Psoas muscle (tissue), 8 donors: Measurements from ENCODE around the gene AK6. TPM values are rescaled to one million over a fixed set of nuclear protein-coding genes. Genes with fewer than 3 reads are reported as not detected.

Experiments
- ATAC-seq, 4 donors: fragments of 200-7000 bp; cut with Tn5 transposase; one replicate each; pipeline ENCODE4 v1.9.1; 2020; ENCODE audit warnings: moderate library complexity in 3 of 4, mild to moderate bottlenecking in 2 of 4
- DNase-seq, 2 donors: peaks; one replicate each; pipeline ENCODE4 v3.0.0-alpha.2; 2020
- H3K27ac ChIP-seq: fragments of 200-600 bp; one replicate; pipeline ENCODE4 v1.8.0; 2022
- H3K27me3 ChIP-seq, 3 donors: fragments of 200-600 bp in 1 of 3; one replicate each; pipeline versions ENCODE4 v1.6.1 to v1.8.0; 2013 to 2022; ENCODE audit warnings: low read length in 2 of 3, mild to moderate bottlenecking in 2 of 3, moderate library complexity in 1 of 3; ENCODE audit not compliant: insufficient read depth in 3 of 3
- H3K36me3 ChIP-seq, 2 donors: fragments of 200-600 bp in 1 of 2; one replicate each; pipeline versions ENCODE4 v1.6.1 to v1.8.0; 2013 to 2022; ENCODE audit warnings: low read depth in 1 of 2, mild to moderate bottlenecking in 1 of 2, moderate library complexity in 1 of 2; ENCODE audit not compliant: insufficient read depth in 1 of 2
- H3K4me1 ChIP-seq: fragments of 200-600 bp; one replicate; pipeline ENCODE4 v1.8.0; 2022
- H3K4me3 ChIP-seq: fragments of 200-600 bp; one replicate; pipeline ENCODE4 v1.8.0; 2022; ENCODE audit warnings: mild to moderate bottlenecking
- H3K9me3 ChIP-seq: fragments of 200-600 bp; one replicate; pipeline ENCODE4 v1.8.0; 2022
- WGBS, 3 donors: extraction: QIAGEN DNeasy Blood & Tissue Kit; methylation state at CpG; one replicate each; pipeline versions ENCODE4 v1.1.6 to v1.1.7; 2013; 5-methylcytosine and 5-hydroxymethylcytosine counted together
- intact Hi-C, 2 donors: fragments of 100-400 bp; cut with DNase I; formaldehyde crosslinking; loops; one replicate each; pipeline versions ENCODE4 v1.11.0 to v1.14.2; 2022
- polyA plus RNA-seq, 3 donors: library from polyadenylated mRNA; stranded (reverse); fragments of 200-250 nt; gene quantifications; one replicate each; pipeline ENCODE4 v1.2.3, GENCODE V29; 2013
- total RNA-seq, 4 donors: library from RNA; stranded (reverse); fragmentation: NEBNext Ultra II Directional in 2 of 4; extraction: Animal tissue kit (Norgen Biotek cat#: 25700) in 2 of 4; gene quantifications; one replicate each; pipeline versions ENCODE4 v1.2.1 to v1.2.4, GENCODE V29; 2021 to 2023
- TF ChIP-seq, protein P1 (sequence below): fragments of 200-600 bp; IDR thresholded peaks from one replicate; pipeline ENCODE4 v1.8.0; 2022; ENCODE audit warnings: antibody characterized with exemption
- donor health status: healthy with polysubstance abuse.
- donor health status: DM: no; HTN: no; CAD: no; lungs with moderate emphysema.
- donor health status: Bipolar disorder and iron deficiency.
- donor health status: healthy.
- donor health status: DM: yes; HTN: yes; CAD: no.
- donor health status: DM: no; HTN: no; CAD: no.
- donor health status: DM: no; HTN: no; CAD: no.
- donor health status: DM: yes; HTN: yes; CAD: no.

AK6 gene
- total and polyA plus RNA-seq, 7 donors: 23.5 to 116 (median 59.9) TPM

DNA sequence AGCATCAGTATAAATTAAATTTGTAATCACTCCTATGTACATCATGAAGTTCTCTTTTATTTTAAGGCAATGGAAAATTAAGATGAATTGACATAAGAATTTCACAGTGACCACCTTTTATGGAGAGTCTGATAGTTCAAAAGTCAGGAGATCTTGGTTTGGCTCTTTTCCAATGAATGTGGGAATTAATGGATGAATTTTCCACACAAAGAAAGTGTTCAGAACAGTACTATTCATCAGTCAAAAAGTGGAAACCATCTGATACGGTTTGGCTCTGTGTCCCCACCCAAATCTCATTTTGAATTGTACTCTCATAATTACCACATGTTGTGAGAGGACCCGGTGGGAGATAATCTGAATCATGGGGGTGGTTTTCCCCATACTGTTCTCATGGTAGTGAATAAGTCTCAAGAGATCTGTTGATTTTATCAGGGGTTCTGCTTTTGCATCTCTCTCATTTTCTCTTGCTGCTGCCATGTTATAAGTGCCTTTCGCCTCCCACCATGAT is 61.2 kb downstream of the AK6 start:
- H3K36me3 ChIP-seq: peaks cover 0 to 23% of the 10 kb centered on the region in 2 donors
- H3K9me3 ChIP-seq: no peaks in the 10 kb centered on the region
- ATAC-seq (no peak), DNase-seq (no peak)
- H3K27me3 ChIP-seq: no peaks in the 10 kb centered on the region
- TF ChIP-seq, protein P1, sequence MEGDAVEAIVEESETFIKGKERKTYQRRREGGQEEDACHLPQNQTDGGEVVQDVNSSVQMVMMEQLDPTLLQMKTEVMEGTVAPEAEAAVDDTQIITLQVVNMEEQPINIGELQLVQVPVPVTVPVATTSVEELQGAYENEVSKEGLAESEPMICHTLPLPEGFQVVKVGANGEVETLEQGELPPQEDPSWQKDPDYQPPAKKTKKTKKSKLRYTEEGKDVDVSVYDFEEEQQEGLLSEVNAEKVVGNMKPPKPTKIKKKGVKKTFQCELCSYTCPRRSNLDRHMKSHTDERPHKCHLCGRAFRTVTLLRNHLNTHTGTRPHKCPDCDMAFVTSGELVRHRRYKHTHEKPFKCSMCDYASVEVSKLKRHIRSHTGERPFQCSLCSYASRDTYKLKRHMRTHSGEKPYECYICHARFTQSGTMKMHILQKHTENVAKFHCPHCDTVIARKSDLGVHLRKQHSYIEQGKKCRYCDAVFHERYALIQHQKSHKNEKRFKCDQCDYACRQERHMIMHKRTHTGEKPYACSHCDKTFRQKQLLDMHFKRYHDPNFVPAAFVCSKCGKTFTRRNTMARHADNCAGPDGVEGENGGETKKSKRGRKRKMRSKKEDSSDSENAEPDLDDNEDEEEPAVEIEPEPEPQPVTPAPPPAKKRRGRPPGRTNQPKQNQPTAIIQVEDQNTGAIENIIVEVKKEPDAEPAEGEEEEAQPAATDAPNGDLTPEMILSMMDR: no peak
- H3K27ac ChIP-seq: no peak overlapping the region
- intact Hi-C loops: no loop called here
- H3K4me3 ChIP-seq: no peak overlapping the region
- WGBS, 3 donors: 64 to 66% (median 65%) methylated on average over 3 of the region's 3 CpGs
- no peaks in the 10 kb centered on the region for H3K4me1 ChIP-seq

DNA sequence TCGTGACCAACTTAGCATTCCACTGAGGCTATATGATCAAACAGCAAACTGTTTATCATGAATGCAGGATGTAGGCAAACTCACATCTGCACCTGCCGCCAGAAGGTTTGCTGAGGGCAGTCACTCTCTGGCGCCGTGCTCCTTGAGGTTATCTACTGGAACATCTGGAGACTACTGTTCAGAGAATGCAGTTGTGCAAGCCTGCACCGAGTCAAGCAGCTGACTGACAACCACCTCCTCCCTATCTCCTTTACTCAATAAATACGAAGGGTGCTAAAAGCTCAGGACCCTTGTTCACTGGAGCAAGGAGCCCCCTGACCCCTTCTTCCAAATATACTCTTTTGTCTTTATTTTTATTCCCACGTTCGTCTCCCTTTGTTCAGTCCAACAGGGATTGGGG is 63.8 kb downstream of the AK6 start:
- TF ChIP-seq, protein P1: no peak
- 91 to 94% (median 92%) methylated on average over 8 of the region's 8 CpGs for WGBS, 3 donors
- intact Hi-C loops: no loop called here
- Histone ChIP-seq H3K4me3 (no peak overlapping the region), H3K4me1 (no peaks in the 10 kb centered on the region), H3K9me3 (no peaks in the 10 kb centered on the region), H3K36me3 (peaks cover 0 to 17% of the 10 kb centered on the region in 2 donors), H3K27ac (no peak overlapping the region), H3K27me3 (no peaks in the 10 kb centered on the region)
- ATAC-seq (no peak), DNase-seq (no peak)

Other genes with a start within 250 kb of the AK6 start
- 1 to 10 TPM; 1.8 to 4.1 (median 2.3) TPM for gene CCNB1, start 202.4 kb downstream of the AK6 start, total RNA-seq
- 10 to 100 TPM in 1 of 3 donors, 1 to 10 TPM in 2; 2.5 to 12.2 (median 6.8) TPM for gene CCNB1, start 202.4 kb downstream of the AK6 start, polyA plus RNA-seq
- gene CENPH, start 179.9 kb downstream of the AK6 start, total RNA-seq: 1 to 10 TPM; 1.6 to 4.5 (median 2.8) TPM
- 1 to 10 TPM; 3.1 to 3.6 (median 3.3) TPM for gene CENPH, start 179.9 kb downstream of the AK6 start, polyA plus RNA-seq
- 10 to 100 TPM; 19.0 to 33.4 (median 29.4) TPM for gene CDK7, start 134.6 kb downstream of the AK6 start, total RNA-seq
- gene CDK7, start 134.6 kb downstream of the AK6 start, polyA plus RNA-seq: 10 to 100 TPM; 35.6 to 66.9 (median 52.1) TPM
- 1 to 10 TPM; 1.7 to 3.6 (median 1.9) TPM for gene CCDC125, start 36.7 kb downstream of the AK6 start, total RNA-seq
- 1 to 10 TPM; 1.1 to 2.6 (median 2.6) TPM for gene CCDC125, start 36.7 kb downstream of the AK6 start, polyA plus RNA-seq
- gene TAF9, start within 50 bp of the AK6 start, total RNA-seq: 10 to 100 TPM; 38.8 to 61.2 (median 47.4) TPM
- 10 to 100 TPM; 53.3 to 92.9 (median 66.6) TPM for gene TAF9, start within 50 bp of the AK6 start, polyA plus RNA-seq
- 10 to 100 TPM; 11.9 to 19.2 (median 13.5) TPM for gene RAD17, start 298 bp upstream of the AK6 start, total RNA-seq
- gene RAD17, start 298 bp upstream of the AK6 start, polyA plus RNA-seq: 10 to 100 TPM in 1 of 3 donors, 1 to 10 TPM in 2; 6.8 to 15.1 (median 9.6) TPM
- gene MARVELD2, start 45.6 kb upstream of the AK6 start, total RNA-seq: under 1 TPM in 3 of 4 donors, not detected in 1; 0.10 to 0.25 (median 0.19) TPM
- gene MARVELD2, start 45.6 kb upstream of the AK6 start, polyA plus RNA-seq: under 1 TPM; 0.03 to 0.13 (median 0.09) TPM
- under 1 TPM; 0.17 to 0.58 (median 0.33) TPM for gene OCLN, start 123.3 kb upstream of the AK6 start, total RNA-seq
- under 1 TPM; 0.06 to 0.44 (median 0.14) TPM for gene OCLN, start 123.3 kb upstream of the AK6 start, polyA plus RNA-seq
- 10 to 100 TPM; 12.5 to 15.9 (median 14.9) TPM for gene GTF2H2C, start 190.7 kb upstream of the AK6 start, total RNA-seq
- 10 to 100 TPM in 2 of 3 donors, 1 to 10 TPM in 1; 8.0 to 20.2 (median 18.0) TPM for gene GTF2H2C, start 190.7 kb upstream of the AK6 start, polyA plus RNA-seq